ENCODE results near the gene NCBP2. TPM values are rescaled to one million over a fixed set of nuclear protein-coding genes. Genes with fewer than 3 reads are reported as not detected.

NCBP2 gene
- total RNA-seq, 2 donors from 2014 or later = 78.1 to 82.8 TPM

DNA sequence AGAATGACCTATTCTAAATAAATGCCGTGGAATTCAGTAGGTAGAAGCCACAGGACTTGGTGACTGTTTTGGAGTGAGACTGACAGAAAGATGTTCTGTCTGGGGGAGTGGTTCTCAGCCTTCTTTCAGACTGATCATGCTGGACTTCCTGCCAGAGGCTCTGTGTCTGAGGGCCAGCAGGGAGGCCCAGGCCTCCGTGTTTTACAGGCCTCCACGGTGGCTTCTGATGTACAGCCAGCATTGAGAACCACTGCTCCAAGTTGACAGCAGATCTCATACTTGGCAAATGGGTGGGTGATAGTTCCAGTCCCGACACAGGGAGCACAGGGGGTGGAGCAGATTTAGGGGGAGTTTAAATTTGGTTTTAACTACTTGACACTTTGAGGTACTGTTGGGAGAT, 33.0 kb upstream of the NCBP2 start:
- H3K4me3 Mint-ChIP-seq = no peak overlapping the region
- H3K9me3 Mint-ChIP-seq = no peaks in the 10 kb centered on the region
- peaks cover under 1 to 5% of the 10 kb centered on the region in 2 donors for H3K27me3 Mint-ChIP-seq
- ATAC-seq (no peak), DNase-seq (ENCODE audit: low spot score) (no peak)
- H3K4me1 Mint-ChIP-seq (ENCODE audit: low read depth in 2 of 2) = peaks cover 0 to 10% of the 10 kb centered on the region in 2 donors
- H3K27ac Mint-ChIP-seq = no peak overlapping the region
- H3K36me3 Mint-ChIP-seq = no peaks in the 10 kb centered on the region

- H3K36me3 Mint-ChIP-seq = no peaks in the 10 kb centered on the region
- no peaks in the 10 kb centered on the region for H3K9me3 Mint-ChIP-seq
- H3K4me3 Mint-ChIP-seq = no peak overlapping the region
- H3K27me3 Mint-ChIP-seq = peaks cover 0 to 5% of the 10 kb centered on the region in 2 donors
- DNase-seq (ENCODE audit: low spot score) (no peak), ATAC-seq (no peak)
- peaks cover 0 to 13% of the 10 kb centered on the region in 2 donors for H3K4me1 Mint-ChIP-seq (ENCODE audit: low read depth in 2 of 2)
- no peak overlapping the region for H3K27ac Mint-ChIP-seq
Observed at GRCh38 chr3:196974661-196975060, 32.3 kb upstream of the NCBP2 start.

- Mint-ChIP-seq H3K27ac (peak overlapping the region in 1 of 2 donors; percentile 42), H3K4me3 (peak overlapping the region; percentile 63), H3K36me3 (no peaks in the 10 kb centered on the region), H3K27me3 (peaks cover 0 to 5% of the 10 kb centered on the region in 2 donors), H3K4me1 (ENCODE audit: low read depth in 2 of 2) (peaks cover 6 to 12% of the 10 kb centered on the region in 2 donors), H3K9me3 (no peaks in the 10 kb centered on the region)
- no peak for DNase-seq (ENCODE audit: low spot score)
- no peak for ATAC-seq
Observed at GRCh38 chr3:196971094-196971698, 28.9 kb upstream of the NCBP2 start.

DNA sequence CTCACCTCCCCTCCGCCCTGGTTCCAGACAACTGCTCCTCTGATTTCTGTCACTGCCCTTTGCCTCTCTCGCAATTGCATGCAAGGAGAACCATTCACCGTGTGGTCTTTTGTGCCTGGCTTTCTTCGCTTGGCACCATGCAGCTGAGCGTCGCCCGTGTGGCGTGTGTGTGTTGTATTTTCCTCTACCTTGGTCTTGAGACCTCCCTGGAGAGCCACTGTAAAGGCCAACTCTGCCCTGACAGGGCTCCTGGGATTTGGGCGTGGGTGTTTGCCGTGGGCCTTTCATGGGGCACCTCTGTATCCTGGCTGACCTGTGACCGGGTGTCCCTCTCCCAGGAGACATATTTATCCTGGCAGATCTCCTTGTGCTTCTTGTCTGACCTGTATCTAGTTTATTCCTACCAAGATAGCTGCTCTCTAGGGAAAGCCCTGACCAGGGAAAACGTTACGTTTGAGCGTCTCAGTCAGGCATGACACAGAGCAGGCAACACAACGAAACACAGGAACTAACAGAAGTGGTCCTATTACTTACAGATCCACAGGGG, 28.3 kb upstream of the NCBP2 start:
- Mint-ChIP-seq H3K27me3 (peaks cover 0 to 5% of the 10 kb centered on the region in 2 donors), H3K9me3 (no peaks in the 10 kb centered on the region), H3K27ac (peak overlapping the region; percentile 42 to 62), H3K4me1 (ENCODE audit: low read depth in 2 of 2) (peaks cover 6 to 12% of the 10 kb centered on the region in 2 donors), H3K36me3 (no peaks in the 10 kb centered on the region), H3K4me3 (peak overlapping the region; percentile 63)
- no peak for DNase-seq (ENCODE audit: low spot score)
- no peak for ATAC-seq

GRCh38 chr3:196969660-196970546, 27.6 kb upstream of the NCBP2 start:
- Mint-ChIP-seq H3K27me3 (peaks cover 0 to 5% of the 10 kb centered on the region in 2 donors), H3K9me3 (no peaks in the 10 kb centered on the region), H3K4me3 (peak overlapping the region; percentile 63), H3K27ac (peak overlapping the region; percentile 42 to 62), H3K4me1 (ENCODE audit: low read depth in 2 of 2) (peaks cover 6 to 12% of the 10 kb centered on the region in 2 donors), H3K36me3 (no peaks in the 10 kb centered on the region)
- DNase-seq (ENCODE audit: low spot score) (peak; percentile 79), ATAC-seq (peak; percentile 81 to 88)

DNA sequence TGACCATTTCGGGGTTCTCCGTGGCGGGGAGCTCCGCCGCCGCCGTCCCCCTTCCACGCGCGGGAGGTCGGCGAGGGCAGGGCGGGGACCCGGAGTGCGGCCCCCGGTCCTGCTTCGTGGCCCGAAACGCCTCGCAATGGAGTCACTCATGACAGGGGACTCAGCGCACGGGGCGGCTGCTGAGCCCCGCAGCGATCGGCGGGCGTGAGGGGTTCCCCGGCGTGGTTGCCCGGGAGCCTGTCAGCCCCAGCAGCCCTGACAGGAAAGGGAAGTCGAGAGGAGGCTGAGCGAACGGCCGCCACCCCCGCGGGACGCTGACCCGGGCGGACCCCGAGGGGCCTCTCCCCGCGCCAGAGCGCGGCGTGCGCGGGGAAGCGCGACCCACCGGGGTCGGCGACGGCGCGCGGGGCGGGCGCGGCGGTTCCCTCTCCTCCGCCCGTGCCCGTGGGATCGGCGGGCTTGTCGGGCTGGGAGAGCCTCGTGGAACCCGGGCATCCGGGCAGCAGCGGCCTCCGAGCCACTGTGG, 26.9 kb upstream of the NCBP2 start:
- no peaks in the 10 kb centered on the region for H3K9me3 Mint-ChIP-seq
- H3K27ac Mint-ChIP-seq = no peak overlapping the region
- peak overlapping the region; percentile 77 for H3K4me3 Mint-ChIP-seq
- peaks cover 0 to 2% of the 10 kb centered on the region in 2 donors for H3K27me3 Mint-ChIP-seq
- DNase-seq (ENCODE audit: low spot score) = peak; percentile 80
- ATAC-seq = peak; percentile 78 to 82
- H3K36me3 Mint-ChIP-seq = no peaks in the 10 kb centered on the region
- peaks cover 6 to 12% of the 10 kb centered on the region in 2 donors for H3K4me1 Mint-ChIP-seq (ENCODE audit: low read depth in 2 of 2)

DNA sequence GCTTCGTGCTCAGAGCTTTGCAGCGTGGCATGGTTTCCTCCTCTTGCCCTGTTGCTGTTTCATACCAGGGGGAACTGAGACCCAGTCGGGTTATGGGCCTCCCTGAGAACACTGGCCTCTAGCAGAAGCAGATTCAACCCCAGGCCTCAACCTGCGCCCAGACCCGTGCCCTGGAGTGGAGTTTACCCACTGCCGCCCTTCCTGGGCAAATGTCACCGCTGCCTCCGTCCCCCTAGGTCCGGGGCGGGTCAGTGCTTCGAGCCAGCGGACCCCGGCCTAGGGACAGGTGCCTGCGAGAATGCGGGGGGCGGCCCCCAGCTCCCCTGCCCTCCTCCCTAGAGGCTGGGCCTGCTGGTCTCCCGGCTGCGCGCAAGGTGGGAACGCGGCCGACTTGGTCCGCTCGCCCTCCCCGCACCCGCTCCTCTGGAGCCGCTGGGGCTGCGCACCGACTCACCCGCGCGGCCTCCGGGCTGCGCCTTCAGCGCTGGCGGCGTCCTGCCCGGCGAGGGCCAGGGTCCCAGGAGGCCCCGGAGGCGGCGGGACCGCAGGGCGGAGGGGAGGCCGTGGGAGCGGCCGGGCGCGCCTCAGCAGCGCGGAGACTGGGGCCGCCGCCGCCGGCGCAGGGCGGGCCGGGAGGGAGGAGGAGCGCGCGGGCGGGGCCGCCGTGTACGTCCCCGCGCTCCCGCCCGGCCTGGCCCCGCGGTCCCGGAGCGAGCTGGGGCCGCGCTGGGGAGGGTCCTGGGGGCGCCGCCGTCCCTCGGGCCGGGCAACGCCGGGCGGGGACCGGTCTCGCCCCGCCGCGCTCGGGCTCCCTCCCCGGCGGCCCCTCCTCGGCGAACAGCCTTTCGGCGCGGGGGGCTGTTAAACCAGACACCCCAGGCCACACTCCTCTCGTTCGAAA, 26.2 kb upstream of the NCBP2 start, which contains the start of gene PIGZ:
PIGZ (minus strand) TSS at position 601 of the 901 bp plus-strand sequence. CDS start 16,802 bp downstream, outside the sequence.
- Mint-ChIP-seq H3K9me3 (no peaks in the 10 kb centered on the region), H3K27me3 (peaks cover 0 to 2% of the 10 kb centered on the region in 2 donors), H3K36me3 (no peaks in the 10 kb centered on the region), H3K4me1 (ENCODE audit: low read depth in 2 of 2) (peaks cover 6 to 12% of the 10 kb centered on the region in 2 donors), H3K27ac (no peak within 1 kb of the TSS), H3K4me3 (peak within 1 kb of the TSS; percentile 77)
- DNase-seq (ENCODE audit: low spot score) = peak; percentile 73
- peak; percentile 83 to 84 for ATAC-seq

DNA sequence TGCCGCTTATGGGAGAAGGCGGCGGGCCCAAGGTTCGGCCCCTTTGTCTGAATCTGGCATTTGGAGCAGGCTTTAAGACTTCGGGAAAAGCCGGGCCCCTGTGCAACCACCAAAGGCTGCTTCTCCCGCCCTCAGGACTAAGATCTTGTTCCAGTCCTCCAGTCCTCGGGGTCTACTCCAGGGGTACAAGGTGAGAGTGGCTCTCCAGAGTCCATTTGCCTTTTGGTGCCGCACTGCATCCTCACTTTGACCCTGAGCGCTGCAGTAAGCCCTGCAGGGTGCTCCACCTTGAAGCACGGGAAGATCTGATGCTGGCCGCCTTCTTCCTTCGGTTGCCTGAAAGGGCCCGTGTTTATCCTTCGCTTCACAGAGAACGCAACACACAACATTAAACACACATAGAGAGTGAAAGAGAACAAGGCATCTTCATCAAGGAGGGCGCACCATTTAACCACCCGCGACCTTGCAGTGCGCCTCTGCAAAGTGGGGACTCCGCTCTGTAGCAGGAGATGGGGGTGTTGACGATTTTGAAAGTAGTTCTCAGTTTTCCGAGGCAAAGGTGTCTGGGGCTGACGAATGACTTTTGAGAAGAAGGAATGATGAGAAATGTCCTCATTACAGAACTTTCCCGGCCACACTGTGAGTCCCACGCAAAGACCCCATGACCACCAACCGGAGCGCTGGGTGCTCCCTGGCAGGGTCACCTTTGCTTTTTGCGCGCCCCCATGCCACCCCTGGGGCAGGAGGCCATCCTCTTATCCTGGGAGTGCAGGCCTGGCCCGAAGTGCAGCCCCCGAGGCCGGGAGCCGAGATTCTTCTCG, 25.3 kb upstream of the NCBP2 start:
- Mint-ChIP-seq H3K4me1 (ENCODE audit: low read depth in 2 of 2) (peaks cover 6 to 12% of the 10 kb centered on the region in 2 donors), H3K27me3 (peaks cover 0 to 2% of the 10 kb centered on the region in 2 donors), H3K27ac (no peak overlapping the region), H3K4me3 (peak overlapping the region; percentile 69), H3K36me3 (no peaks in the 10 kb centered on the region), H3K9me3 (no peaks in the 10 kb centered on the region)
- ATAC-seq (no peak), DNase-seq (ENCODE audit: low spot score) (no peak)

GRCh38 chr3:196966526-196967401, 24.4 kb upstream of the NCBP2 start:
- peak overlapping the region; percentile 34 for H3K4me3 Mint-ChIP-seq
- H3K27me3 Mint-ChIP-seq = peaks cover 0 to 2% of the 10 kb centered on the region in 2 donors
- DNase-seq (ENCODE audit: low spot score) (no peak), ATAC-seq (no peak)
- H3K4me1 Mint-ChIP-seq (ENCODE audit: low read depth in 2 of 2) = peaks cover 6 to 12% of the 10 kb centered on the region in 2 donors
- H3K9me3 Mint-ChIP-seq = no peaks in the 10 kb centered on the region
- no peaks in the 10 kb centered on the region for H3K36me3 Mint-ChIP-seq
- H3K27ac Mint-ChIP-seq = no peak overlapping the region

GRCh38 chr3:196965804-196966173, 23.5 kb upstream of the NCBP2 start:
- no peak overlapping the region for H3K27ac Mint-ChIP-seq
- H3K4me1 Mint-ChIP-seq (ENCODE audit: low read depth in 2 of 2) = peaks cover 6 to 11% of the 10 kb centered on the region in 2 donors
- H3K27me3 Mint-ChIP-seq = peaks cover 0 to under 1% of the 10 kb centered on the region in 2 donors
- no peak for ATAC-seq
- no peaks in the 10 kb centered on the region for H3K36me3 Mint-ChIP-seq
- H3K9me3 Mint-ChIP-seq = no peaks in the 10 kb centered on the region
- H3K4me3 Mint-ChIP-seq = no peak overlapping the region
- no peak for DNase-seq (ENCODE audit: low spot score)

GRCh38 chr3:196965112-196965803, 22.9 kb upstream of the NCBP2 start:
- Mint-ChIP-seq H3K4me3 (no peak overlapping the region), H3K4me1 (ENCODE audit: low read depth in 2 of 2) (peaks cover 6% of the 10 kb centered on the region in 2 donors), H3K9me3 (no peaks in the 10 kb centered on the region), H3K36me3 (no peaks in the 10 kb centered on the region), H3K27me3 (no peaks in the 10 kb centered on the region), H3K27ac (no peak overlapping the region)
- DNase-seq (ENCODE audit: low spot score) (no peak), ATAC-seq (no peak)

Data from natural killer cell treated with Interleukin-12 subunit alpha and Interleukin-12 subunit beta and Interleukin-15 and Interleukin-18, amount 100 ng/mL, for 72 hours (primary cell).